SU-DHL-6 (cell line): ENCODE results near the gene ARVCF.

ENCODE experiments used
- EZH2phosphoT487 ChIP-seq: fragments of 200-600 bp; sonication (generic), shearing (Covaris generic); conservative IDR thresholded peaks from 2 replicates; pipeline ENCODE4 v1.6.1; 2018; ENCODE audit warnings: mild to moderate bottlenecking, antibody characterized with exemption, low read length, moderate library complexity, mixed read lengths
- TF ChIP-seq, protein P1 (sequence below): fragments of 200-600 bp; sonication (generic); IDR thresholded peaks from one replicate; pipeline ENCODE4 v1.5.1; 2017; ENCODE audit warnings: antibody characterized with exemption, mild to moderate bottlenecking, low read length, moderate library complexity; ENCODE audit not compliant: insufficient read depth, poor library complexity, severe bottlenecking

DNA sequence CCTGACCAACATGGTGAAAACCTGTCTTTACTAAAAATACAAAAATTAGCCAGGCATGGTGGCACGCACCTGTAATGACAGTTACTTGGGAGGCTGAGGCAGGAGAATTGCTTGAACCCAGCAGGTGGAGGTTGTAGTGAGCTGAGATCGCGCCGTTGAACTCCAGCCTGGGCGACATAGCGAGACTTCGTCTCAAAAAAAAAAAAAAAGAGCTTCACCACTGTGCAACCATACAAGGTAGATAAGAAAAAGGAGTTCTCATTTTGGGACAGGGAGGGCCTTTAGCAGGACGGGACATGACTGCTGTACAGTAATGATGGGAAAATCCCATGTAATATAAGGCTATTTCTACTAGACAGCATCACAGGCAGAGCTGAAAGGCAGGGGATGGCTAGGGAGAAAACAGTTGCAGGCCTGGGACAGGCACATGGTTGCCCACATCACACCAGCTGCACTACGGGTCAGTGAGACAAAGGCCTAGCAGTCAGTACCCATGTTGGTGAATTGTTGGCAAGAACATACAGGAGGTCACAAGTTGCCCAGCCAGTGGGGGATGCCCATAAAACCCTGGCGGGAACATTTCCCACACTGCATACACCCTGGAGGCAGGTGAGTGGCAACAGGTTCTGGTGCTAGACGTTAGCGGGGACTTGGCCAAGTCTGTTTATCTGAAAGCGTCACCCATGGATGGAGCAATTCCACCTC, 9.7 kb upstream of the ARVCF start:
- TF ChIP-seq, protein P1, sequence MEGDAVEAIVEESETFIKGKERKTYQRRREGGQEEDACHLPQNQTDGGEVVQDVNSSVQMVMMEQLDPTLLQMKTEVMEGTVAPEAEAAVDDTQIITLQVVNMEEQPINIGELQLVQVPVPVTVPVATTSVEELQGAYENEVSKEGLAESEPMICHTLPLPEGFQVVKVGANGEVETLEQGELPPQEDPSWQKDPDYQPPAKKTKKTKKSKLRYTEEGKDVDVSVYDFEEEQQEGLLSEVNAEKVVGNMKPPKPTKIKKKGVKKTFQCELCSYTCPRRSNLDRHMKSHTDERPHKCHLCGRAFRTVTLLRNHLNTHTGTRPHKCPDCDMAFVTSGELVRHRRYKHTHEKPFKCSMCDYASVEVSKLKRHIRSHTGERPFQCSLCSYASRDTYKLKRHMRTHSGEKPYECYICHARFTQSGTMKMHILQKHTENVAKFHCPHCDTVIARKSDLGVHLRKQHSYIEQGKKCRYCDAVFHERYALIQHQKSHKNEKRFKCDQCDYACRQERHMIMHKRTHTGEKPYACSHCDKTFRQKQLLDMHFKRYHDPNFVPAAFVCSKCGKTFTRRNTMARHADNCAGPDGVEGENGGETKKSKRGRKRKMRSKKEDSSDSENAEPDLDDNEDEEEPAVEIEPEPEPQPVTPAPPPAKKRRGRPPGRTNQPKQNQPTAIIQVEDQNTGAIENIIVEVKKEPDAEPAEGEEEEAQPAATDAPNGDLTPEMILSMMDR = no peak
- TF ChIP-seq EZH2phosphoT487 = no peak
